Measurements from ENCODE around the gene NEK6. TPM values are rescaled to one million over a fixed set of nuclear protein-coding genes. Genes with fewer than 3 reads are reported as not detected.

Gene NEK6
- total and polyA plus RNA-seq, 10 of the 15 experiments (the other 5 are each of a cell fraction or from before 2014, with no cell fraction given): 31.3 to 161 (median 89.2) TPM

- BruUV-seq (replicated peaks): no TSS peak
- no peak overlapping the region for H3K9ac ChIP-seq (ENCODE audit: control insufficient read depth, insufficient read depth, low read length)
- H3K4me1 ChIP-seq (ENCODE audit: control insufficient read depth, insufficient read depth, low read length): peaks cover 47% of the 10 kb centered on the region
- ATAC-seq (no peak), FAIRE-seq (no peak), DNase-seq (ENCODE audit: low read depth, low spot score) (no peak)
- H3K79me2 ChIP-seq (ENCODE audit: control insufficient read depth, insufficient read depth, low read length): peaks cover 93% of the 10 kb centered on the region
- H3K4me3 ChIP-seq: no peak overlapping the region
- POLR2A ChIA-PET: no interaction called here
- SMC1A ChIA-PET (ENCODE audit: uncharacterized antibody, unreplicated experiment): no interaction called here
- H3K36me3 ChIP-seq (ENCODE audit: control insufficient read depth in 2 of 2, insufficient read depth in 2 of 2, low read length in 1 of 2): peaks cover 18 to 23% of the 10 kb centered on the region in 2 experiments
- intact Hi-C loops (cut with micrococcal nuclease; ENCODE audit: unreplicated experiment) (no loop called here), in situ Hi-C loops (cut with MboI) (loop anchor here (25.0 kb wide), 1 partner anchor 146 kb away; no protein-coding TSS in a partner anchor)
- no peaks in the 10 kb centered on the region; the same call in 2 of the 3 replicates for H3K9me3 ChIP-seq (replicated peaks; ENCODE audit: control insufficient read depth, insufficient read depth, low read length)
- CTCF ChIA-PET: no interaction called here
- RAD21 ChIA-PET (ENCODE audit: unreplicated experiment): no interaction called here
- H2AFZ ChIP-seq (ENCODE audit: control insufficient read depth, low read depth, low read length): no peak overlapping the region
- peaks cover 4% of the 10 kb centered on the region for H4K20me1 ChIP-seq (ENCODE audit: control insufficient read depth, insufficient read depth)
- H3K4me2 ChIP-seq (ENCODE audit: control insufficient read depth, insufficient read depth): no peak overlapping the region
- 69% methylated on average over 15 of the region's 15 CpGs for WGBS (ENCODE audit: insufficient coverage, insufficient replicate concordance, low lambda C conversion rate, missing lambda C conversion rate)
- TF ChIP-seq ZBTB33 (IDR thresholded peaks at IDR 0.05) (no peak), KLF5 (IDR thresholded peaks at IDR 0.05; ENCODE audit: partially characterized antibody) (no peak), HDGF (IDR thresholded peaks at IDR 0.05) (no peak)
- peak overlapping the region; percentile 34 for H3K27ac ChIP-seq (ENCODE audit: control insufficient read depth, insufficient read depth)
- H3K27me3 ChIP-seq (replicated peaks in 1 of 2; ENCODE audit: control insufficient read depth in 2 of 2, insufficient read depth in 2 of 2, low read length in 1 of 2): no peaks in the 10 kb centered on the region
Measured at GRCh38 chr9:124283228-124283814, 25.6 kb downstream of the NEK6 start.

GRCh38 chr9:124284237-124284831 is 26.6 kb downstream of the NEK6 start:
- H3K27me3 ChIP-seq (replicated peaks in 1 of 2; ENCODE audit: control insufficient read depth in 2 of 2, insufficient read depth in 2 of 2, low read length in 1 of 2): no peaks in the 10 kb centered on the region
- no peaks in the 10 kb centered on the region; the same call in 2 of the 3 replicates for H3K9me3 ChIP-seq (replicated peaks; ENCODE audit: control insufficient read depth, insufficient read depth, low read length)
- ATAC-seq (no peak), FAIRE-seq (no peak), DNase-seq (ENCODE audit: low read depth, low spot score) (no peak)
- H3K4me3 ChIP-seq: no peak overlapping the region
- in situ Hi-C loops (cut with MboI): loop anchor here (25.0 kb wide), 1 partner anchor 147 kb away; no protein-coding TSS in a partner anchor
- no peak overlapping the region for H3K9ac ChIP-seq (ENCODE audit: control insufficient read depth, insufficient read depth, low read length)
- intact Hi-C loops (cut with micrococcal nuclease; ENCODE audit: unreplicated experiment): no loop called here
- POLR2A ChIA-PET: interaction anchor here (0.5 kb wide), 1 partner anchor 55 kb away, joined by 3 read pairs; no protein-coding TSS in a partner anchor
- H3K4me2 ChIP-seq (ENCODE audit: control insufficient read depth, insufficient read depth): no peak overlapping the region; the same call in 1 of the 2 replicates
- H2AFZ ChIP-seq (ENCODE audit: control insufficient read depth, low read depth, low read length): no peak overlapping the region
- H3K36me3 ChIP-seq (ENCODE audit: control insufficient read depth in 2 of 2, insufficient read depth in 2 of 2, low read length in 1 of 2): peaks cover 22 to 28% of the 10 kb centered on the region in 2 experiments
- no TSS peak for BruUV-seq (replicated peaks)
- H3K79me2 ChIP-seq (ENCODE audit: control insufficient read depth, insufficient read depth, low read length): peaks cover 94% of the 10 kb centered on the region
- CTCF ChIA-PET: no interaction called here
- H3K27ac ChIP-seq (ENCODE audit: control insufficient read depth, insufficient read depth): no peak overlapping the region
- RAD21 ChIA-PET (ENCODE audit: unreplicated experiment): interaction anchor here (0.9 to 5.2 kb wide), 3 partner anchors 9 to 147 kb away, joined by 3 to 40 read pairs (median 4); no protein-coding TSS in a partner anchor
- WGBS (ENCODE audit: insufficient coverage, insufficient replicate concordance, low lambda C conversion rate, missing lambda C conversion rate): 85% methylated on average over 17 of the region's 18 CpGs
- H3K4me1 ChIP-seq (ENCODE audit: control insufficient read depth, insufficient read depth, low read length): peaks cover 57% of the 10 kb centered on the region
- no peak for TF ChIP-seq USF1 (IDR thresholded peaks at IDR 0.05; ENCODE audit: borderline replicate concordance, extremely low read length, insufficient read depth, low read depth, low read length)
- TF ChIP-seq MLLT1 (IDR thresholded peaks at IDR 0.05): no peak
- TF ChIP-seq CEBPB (IDR thresholded peaks at IDR 0.05; ENCODE audit: borderline replicate concordance in 1 of 2, low read depth in 2 of 2, low read length in 2 of 2): no peak
- peaks cover 4% of the 10 kb centered on the region for H4K20me1 ChIP-seq (ENCODE audit: control insufficient read depth, insufficient read depth)
- SMC1A ChIA-PET (ENCODE audit: uncharacterized antibody, unreplicated experiment): no interaction called here

Data from GM12878 (cell line).